ENCODE data around the gene KIF26A.

GRCh38 chr14:104217486-104218360 lies 79.3 kb downstream of the KIF26A start:
- no peak for TF ChIP-seq POLR2A (IDR thresholded peaks at IDR 0.05; ENCODE audit: low read depth)
- no peak for TF ChIP-seq CTCF (IDR thresholded peaks at IDR 0.05)
- no peak for TF ChIP-seq EP300 (IDR thresholded peaks at IDR 0.05)
- TF ChIP-seq POLR2AphosphoS5 (IDR thresholded peaks at IDR 0.05) = no peak

Measured in esophagus muscularis mucosa (tissue), 4 donors.